GM12878 (cell line): Measurements from ENCODE around the gene AMBN. TPM values are rescaled to one million over a fixed set of nuclear protein-coding genes. Genes with fewer than 3 reads are reported as not detected.

Source experiments
- ATAC-seq: fragments of 200-7000 bp; cut with Tn5 transposase; 3 replicates; pipeline ENCODE4 v1.9.1; 2020; ENCODE audit warnings: mild to moderate bottlenecking, moderate library complexity
- BruUV-seq: library from RNA; stranded (reverse); fragments of 400-500 nt; replicated peaks from 2 replicates; lab custom pipeline; 2021; lab: Mats Ljungman, UMichigan
- CTCF ChIA-PET: fragments of 300-600 bp; sonication (Branson Sonifier 250); formaldehyde crosslinking; extraction: SDS; loops from one replicate; lab custom pipeline; 2021; ENCODE audit warnings: inconsistent platforms; lab: Yijun Ruan, JAX
- POLR2A ChIA-PET: fragments of 350-600 bp; formaldehyde crosslinking; extraction: SDS; loops from one replicate; lab custom pipeline; 2021; ENCODE audit warnings: inconsistent platforms; lab: Charles Lee
- RAD21 ChIA-PET: fragments of 300-600 bp; sonication (Branson Sonifier 250); formaldehyde crosslinking; loops from one replicate; lab custom pipeline; 2023; ENCODE audit warnings: antibody characterized with exemption; ENCODE audit not compliant: unreplicated experiment; lab: Charles Lee
- SMC1A ChIA-PET: fragments of 300-600 bp; sonication (Branson Sonifier 250); formaldehyde crosslinking; loops from one replicate; lab custom pipeline; 2023; ENCODE audit not compliant: unreplicated experiment, uncharacterized antibody; lab: Charles Lee
- DNase-seq: peaks from one replicate; pipeline ENCODE4 v3.0.0-alpha.2; 2011; ENCODE audit warnings: low read depth, low spot score
- FAIRE-seq: peaks from 3 replicates; lab custom pipeline; 2011; peaks lifted over from hg19 to GRCh38; lab: Jason Lieb, UNC
- H2AFZ ChIP-seq: 2 replicates; pipeline ENCODE4 v1.6.0; 2011; ENCODE audit warnings: low read depth, low read length, control low read depth; ENCODE audit not compliant: control insufficient read depth
- H3K27ac ChIP-seq: 2 replicates; pipeline ENCODE4 v1.5.1; 2011; ENCODE audit warnings: control low read depth; ENCODE audit not compliant: control insufficient read depth, insufficient read depth
- H3K27me3 ChIP-seq, 2 experiments: replicated peaks in 1 of 2; 2 replicates each; pipeline versions ENCODE4 v1.6.0 to v1.6.1; 2011; ENCODE audit warnings: low read length in 1 of 2; ENCODE audit not compliant: control insufficient read depth in 2 of 2, insufficient read depth in 2 of 2
- H3K36me3 ChIP-seq, 2 experiments: 2 replicates each; pipeline ENCODE4 v1.5.1; 2011; ENCODE audit warnings: low read length in 1 of 2; ENCODE audit not compliant: control insufficient read depth in 2 of 2, insufficient read depth in 2 of 2
- H3K4me1 ChIP-seq: 2 replicates; pipeline ENCODE4 v1.6.1; 2011; ENCODE audit warnings: mild to moderate bottlenecking, low read length, moderate library complexity, mixed read lengths; ENCODE audit not compliant: control insufficient read depth, insufficient read depth
- H3K4me2 ChIP-seq: 2 replicates; pipeline ENCODE4 v1.6.0; 2011; ENCODE audit warnings: control low read depth; ENCODE audit not compliant: control insufficient read depth, insufficient read depth
- H3K4me3 ChIP-seq: fragments of 200-600 bp; sonication (generic); 2 replicates; pipeline ENCODE4 v1.5.1; 2016
- H3K79me2 ChIP-seq: 2 replicates; pipeline ENCODE4 v1.6.0; 2011; ENCODE audit warnings: low read length; ENCODE audit not compliant: control insufficient read depth, insufficient read depth
- H3K9ac ChIP-seq: 2 replicates; pipeline ENCODE4 v1.8.0; 2011; ENCODE audit warnings: low read length, control low read depth, mixed read lengths; ENCODE audit not compliant: control insufficient read depth, insufficient read depth
- H3K9me3 ChIP-seq: replicated peaks from 3 replicates; pipeline ENCODE4 v1.5.1; 2011; ENCODE audit warnings: mild to moderate bottlenecking, low read length; ENCODE audit not compliant: control insufficient read depth, insufficient read depth
- H4K20me1 ChIP-seq: 2 replicates; pipeline ENCODE4 v1.6.0; 2011; ENCODE audit not compliant: control insufficient read depth, insufficient read depth
- ESRRA ChIP-seq: IDR thresholded peaks from 2 replicates; pipeline ENCODE4 v1.6.1; 2012; ENCODE audit warnings: mild to moderate bottlenecking, low read length, improper control_type of control experiment
- HDGF ChIP-seq: fragments of 450-650 bp; IDR thresholded peaks from 2 replicates; pipeline ENCODE4 v1.6.1; 2016; ENCODE audit warnings: antibody characterized with exemption
- KDM1A ChIP-seq: fragments of 200-600 bp; sonication (generic); IDR thresholded peaks from 2 replicates; pipeline ENCODE4 v1.6.1; 2016; ENCODE audit warnings: borderline replicate concordance
- MEF2A ChIP-seq: IDR thresholded peaks from 2 replicates; pipeline ENCODE4 v1.6.1; 2011; ENCODE audit warnings: low read depth, mild to moderate bottlenecking, low read length, moderate library complexity; ENCODE audit not compliant: insufficient read depth
- MEF2B ChIP-seq: fragments of 450-650 bp; IDR thresholded peaks from 2 replicates; pipeline ENCODE4 v1.6.1; 2018; ENCODE audit warnings: mild to moderate bottlenecking, moderate library complexity; ENCODE audit not compliant: partially characterized antibody, poor library complexity, severe bottlenecking
- NFIC ChIP-seq: IDR thresholded peaks from 2 replicates; pipeline ENCODE4 v1.6.1; 2012; ENCODE audit warnings: low read depth, mild to moderate bottlenecking, inconsistent platforms, low read length, moderate library complexity
- NFYA ChIP-seq: IDR thresholded peaks from 2 replicates; pipeline ENCODE4 v1.6.1; 2011; ENCODE audit warnings: low read depth, mild to moderate bottlenecking, low read length, improper control_type of control experiment, borderline replicate concordance
- ZNF217 ChIP-seq: fragments of 450-650 bp; IDR thresholded peaks from 2 replicates; pipeline ENCODE4 v1.6.1; 2017; ENCODE audit warnings: antibody characterized with exemption, mild to moderate bottlenecking
- ZSCAN29 ChIP-seq: fragments of 450-650 bp; IDR thresholded peaks from 2 replicates; pipeline ENCODE4 v1.6.1; 2017; ENCODE audit warnings: mild to moderate bottlenecking, moderate library complexity
- WGBS: methylation state at CpG from one replicate; pipeline ENCODE4 v1.1.6; 2016; ENCODE audit warnings: low lambda C conversion rate; ENCODE audit not compliant: insufficient replicate concordance, insufficient coverage; ENCODE audit errors: missing lambda C conversion rate; 5-methylcytosine and 5-hydroxymethylcytosine counted together
- in situ Hi-C: fragments of 300-500 bp; cut with MboI; formaldehyde crosslinking; loops from 9 replicates; pipeline ENCODE4 v1.14.3; 2018; ENCODE audit warnings: mixed read lengths
- intact Hi-C: fragments of 100-400 bp; cut with micrococcal nuclease; formaldehyde crosslinking; loops from one replicate; pipeline ENCODE4 v1.14.2; 2022; ENCODE audit not compliant: unreplicated experiment
- polyA plus RNA-seq, 11 experiments: library from polyadenylated mRNA; depleted of rRNA in 4 of 11; unstranded in 6 of 11; stranded (reverse) in 5 of 11; fragments of >200 nt; fragmentation: Nextera tagmentation in 4 of 11; fragmentation: Illumina TruSeq in 1 of 11; extraction: Ambion mirVana in 4 of 11; extraction: Trizol in 1 of 11; gene quantifications; 1 replicate in 1 of 11; 2 replicates in 10 of 11; pipeline versions ENCODE4 v1.2.1 to v1.2.3, GENCODE V29; 2011 to 2016; ENCODE audit warnings: inconsistent platforms in 2 of 11, missing spikeins in 2 of 11, low read depth in 1 of 11
- total RNA-seq, 4 experiments: library from RNA; depleted of rRNA in 3 of 4; stranded (reverse); fragments of >200 nt in 3 of 4; fragmentation: Illumina TruSeq in 1 of 4; extraction: Trizol in 1 of 4; gene quantifications; 2 replicates each; pipeline versions ENCODE4 v1.2.1 to v1.2.3, GENCODE V29; 2013 to 2021
- TF ChIP-seq, protein P1 (sequence below): IDR thresholded peaks from 2 replicates; pipeline ENCODE4 v1.6.1; 2012; ENCODE audit warnings: low read depth, low read length, improper control_type of control experiment

The AMBN gene
- total and polyA plus RNA-seq, 10 of the 15 experiments (the other 5 are each of a cell fraction or from before 2014, with no cell fraction given) = 0.18 TPM; not detected in 9

DNA sequence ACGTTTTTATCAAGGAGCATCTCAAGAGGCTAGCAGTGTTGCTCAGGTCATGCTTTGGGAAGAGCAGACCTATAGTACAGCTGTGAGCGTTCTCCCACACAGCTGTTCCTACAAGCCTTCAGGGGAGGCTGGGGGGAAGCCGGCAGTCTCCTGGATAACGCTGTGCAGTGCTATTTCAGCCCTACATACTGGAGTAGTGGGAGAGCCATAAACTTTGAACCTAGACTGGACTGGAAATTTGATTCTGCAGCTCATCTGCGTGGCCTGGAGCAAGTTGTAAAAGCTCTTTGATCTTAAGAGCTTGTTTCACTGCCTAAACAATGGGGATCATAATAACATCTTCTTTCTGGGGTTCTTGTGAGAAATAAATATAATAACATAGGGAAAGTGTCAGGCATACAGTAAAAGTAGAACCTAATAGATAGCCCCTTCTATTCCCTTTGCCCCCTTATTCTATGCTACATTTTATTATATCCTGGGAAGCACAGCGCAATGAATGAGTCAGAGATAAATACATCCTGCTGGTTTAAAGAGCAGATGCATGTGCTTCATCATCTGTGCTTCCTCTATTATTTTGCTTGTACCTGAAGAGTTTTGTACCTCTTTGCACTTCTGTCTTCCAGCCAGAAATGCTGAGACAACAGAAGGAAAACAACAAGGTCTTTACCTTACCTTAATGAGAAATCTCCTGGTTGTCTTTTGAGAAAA, 14.7 kb upstream of the AMBN start:
- no peak overlapping the region for H2AFZ ChIP-seq
- no TSS peak for BruUV-seq
- H3K79me2 ChIP-seq = no peaks in the 10 kb centered on the region
- ChIA-PET SMC1A (no interaction called here), CTCF (no interaction called here), POLR2A (no interaction called here), RAD21 (no interaction called here)
- no peak for DNase-seq
- no peaks in the 10 kb centered on the region for H4K20me1 ChIP-seq
- H3K9ac ChIP-seq = no peak overlapping the region
- intact Hi-C loops (no loop called here), in situ Hi-C loops (no loop called here)
- no peak overlapping the region for H3K4me2 ChIP-seq
- no peak for TF ChIP-seq HDGF
- no peak for TF ChIP-seq ZNF217
- TF ChIP-seq, protein P1, sequence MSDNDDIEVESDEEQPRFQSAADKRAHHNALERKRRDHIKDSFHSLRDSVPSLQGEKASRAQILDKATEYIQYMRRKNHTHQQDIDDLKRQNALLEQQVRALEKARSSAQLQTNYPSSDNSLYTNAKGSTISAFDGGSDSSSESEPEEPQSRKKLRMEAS = no peak
- TF ChIP-seq ESRRA = no peak
- no peak for TF ChIP-seq NFIC
- no peak for TF ChIP-seq ZSCAN29
- TF ChIP-seq MEF2A = no peak
- no peak for TF ChIP-seq MEF2B
- TF ChIP-seq KDM1A = no peak
- no peak for TF ChIP-seq NFYA
- no peak overlapping the region for H3K4me3 ChIP-seq
- H3K4me1 ChIP-seq = no peaks in the 10 kb centered on the region
- ATAC-seq = no peak
- no peak overlapping the region for H3K27ac ChIP-seq
- H3K27me3 ChIP-seq = no peaks in the 10 kb centered on the region
- WGBS = 26% methylated on average over 6 of the region's 6 CpGs
- no peaks in the 10 kb centered on the region for H3K9me3 ChIP-seq
- H3K36me3 ChIP-seq = no peaks in the 10 kb centered on the region
- no peak for FAIRE-seq
